SK-N-SH (cell line): ENCODE data around the gene MAS1L. TPM values are rescaled to one million over a fixed set of nuclear protein-coding genes. Genes with fewer than 3 reads are reported as not detected.

ENCODE experiments used
- CTCF ChIA-PET: fragments of 300-600, 350-600 bp; formaldehyde crosslinking; extraction: SDS; loops from one replicate; lab custom pipeline; 2021; lab: Yijun Ruan, JAX
- POLR2A ChIA-PET: fragments of 350-600 bp; sonication (Branson Sonifier 250); formaldehyde crosslinking; extraction: SDS; loops from one replicate; lab custom pipeline; 2020; ENCODE audit warnings: antibody characterized with exemption, inconsistent platforms; lab: Yijun Ruan, JAX
- DNase-seq: peaks from one replicate; pipeline ENCODE4 v3.0.0; 2012
- H2AFZ ChIP-seq: fragments of 200-600 bp; sonication (generic); 2 replicates; pipeline ENCODE4 v1.8.1; 2016; ENCODE audit warnings: antibody characterized with exemption, mild to moderate bottlenecking, low read depth
- H3F3A ChIP-seq: fragments of 200-600 bp; sonication (generic); replicated peaks from 2 replicates; pipeline ENCODE3; 2016; ENCODE audit warnings: antibody characterized with exemption, mild to moderate bottlenecking; ENCODE audit not compliant: insufficient read depth
- H3K27ac ChIP-seq, 2 experiments: fragments of 200-500 bp in 1 of 2; fragments of 200-600 bp in 1 of 2; sonication (Bioruptor generic) in 1 of 2; sonication (generic), shearing (Covaris generic) in 1 of 2; 2 replicates each; pipeline versions ENCODE4 v1.5.1 to v1.6.1; 2014 to 2016; ENCODE audit warnings: low read depth in 2 of 2, inconsistent platforms in 1 of 2, low read length in 1 of 2, mild to moderate bottlenecking in 1 of 2, mixed read lengths in 1 of 2
- H3K27me3 ChIP-seq: fragments of 200-600 bp; sonication (generic), shearing (Covaris generic); 2 replicates; pipeline ENCODE4 v1.6.1; 2016; ENCODE audit warnings: mixed run types; ENCODE audit not compliant: insufficient read depth
- H3K36me3 ChIP-seq, 2 experiments: fragments of 200-500 bp in 1 of 2; fragments of 200-600 bp in 1 of 2; sonication (Bioruptor generic) in 1 of 2; sonication (generic) in 1 of 2; replicated peaks in 1 of 2; 2 replicates each; pipeline versions ENCODE3 to v1.5.1; 2014 to 2016; ENCODE audit warnings: low read length in 1 of 2, mild to moderate bottlenecking in 1 of 2; ENCODE audit not compliant: insufficient read depth in 2 of 2, control insufficient read depth in 1 of 2
- H3K4me1 ChIP-seq, 2 experiments: fragments of 200-500 bp in 1 of 2; fragments of 200-600 bp in 1 of 2; sonication (Bioruptor generic) in 1 of 2; sonication (generic), shearing (Covaris generic) in 1 of 2; 2 replicates each; pipeline versions ENCODE4 v1.5.1 to v1.6.1; 2014 to 2016; ENCODE audit warnings: low read depth in 1 of 2, low read length in 1 of 2, mixed run types in 1 of 2; ENCODE audit not compliant: insufficient read depth in 2 of 2, control insufficient read depth in 1 of 2
- H3K4me2 ChIP-seq: fragments of 200-600 bp; sonication (generic), shearing (Covaris generic); 2 replicates; pipeline ENCODE4 v1.6.1; 2017; ENCODE audit warnings: mixed run types
- H3K4me3 ChIP-seq, 2 experiments: fragments of 200-500 bp in 1 of 2; fragments of 200-600 bp in 1 of 2; sonication (Bioruptor generic) in 1 of 2; sonication (generic), shearing (Covaris generic) in 1 of 2; 2 replicates each; pipeline versions ENCODE4 v1.5.1 to v1.8.1; 2014 to 2016; ENCODE audit warnings: low read depth in 2 of 2, inconsistent platforms in 1 of 2, low read length in 1 of 2, mild to moderate bottlenecking in 1 of 2, mixed read lengths in 1 of 2, moderate library complexity in 1 of 2
- H3K79me2 ChIP-seq: fragments of 200-600 bp; sonication (generic); 2 replicates; pipeline ENCODE4 v1.8.1; 2017; ENCODE audit warnings: mild to moderate bottlenecking; ENCODE audit not compliant: insufficient read depth
- H3K9ac ChIP-seq: fragments of 200-600 bp; sonication (generic); 2 replicates; pipeline ENCODE4 v1.6.1; 2017; ENCODE audit warnings: mixed run types
- H3K9me2 ChIP-seq: fragments of 200-600 bp; sonication (generic); 2 replicates; pipeline ENCODE4 v1.6.1; 2017; ENCODE audit warnings: mixed run types
- H3K9me3 ChIP-seq: fragments of 200-600 bp; sonication (generic); 2 replicates; pipeline ENCODE4 v1.6.1; 2017; ENCODE audit warnings: mixed run types, mild to moderate bottlenecking, moderate library complexity
- H4K20me1 ChIP-seq: fragments of 200-600 bp; sonication (generic); 2 replicates; pipeline ENCODE4 v1.6.1; 2017; ENCODE audit warnings: mild to moderate bottlenecking, mixed run types; ENCODE audit not compliant: insufficient read depth
- EP300 ChIP-seq, 2 experiments: IDR thresholded peaks; 2 replicates each; pipeline versions ENCODE4 v1.4.0 to v1.6.1; 2012; ENCODE audit warnings: borderline replicate concordance in 1 of 2, low read depth in 1 of 2, low read length in 1 of 2
- FOSL2 ChIP-seq: IDR thresholded peaks from 2 replicates; pipeline ENCODE4 v1.4.0; 2012; ENCODE audit warnings: low read depth, mild to moderate bottlenecking, moderate library complexity, borderline replicate concordance
- FOXM1 ChIP-seq: IDR thresholded peaks from 2 replicates; pipeline ENCODE4 v1.4.0; 2012; ENCODE audit warnings: low read depth, mild to moderate bottlenecking
- GATA2 ChIP-seq: sonication (generic); formaldehyde crosslinking; IDR thresholded peaks from 2 replicates; pipeline ENCODE4 v1.5.0; 2020; ENCODE audit warnings: mild to moderate bottlenecking, missing genetic modification reagents
- IRF3 ChIP-seq: fragments of 150-350 bp; IDR thresholded peaks from 2 replicates; pipeline ENCODE4 v1.6.1; 2016; ENCODE audit warnings: mild to moderate bottlenecking, low read depth, low read length
- MAX ChIP-seq: IDR thresholded peaks from 2 replicates; pipeline ENCODE4 v1.4.0; 2012; ENCODE audit warnings: low read depth
- NFIC ChIP-seq: IDR thresholded peaks from 2 replicates; pipeline ENCODE4 v1.4.0; 2012; ENCODE audit warnings: borderline replicate concordance
- RCOR1 ChIP-seq: fragments of 150-350 bp; IDR thresholded peaks from 2 replicates; pipeline ENCODE4 v1.6.1; 2017; ENCODE audit warnings: antibody characterized with exemption, low read length
- SIN3A ChIP-seq: IDR thresholded peaks from 2 replicates; pipeline ENCODE4 v1.6.1; 2012; ENCODE audit warnings: low read depth, mild to moderate bottlenecking, low read length, moderate library complexity, borderline replicate concordance
- SMC3 ChIP-seq: IDR thresholded peaks from 2 replicates; pipeline ENCODE4 v1.6.1; 2012; ENCODE audit warnings: low read depth, low read length, improper control_type of control experiment
- TAF1 ChIP-seq: IDR thresholded peaks from 2 replicates; pipeline ENCODE4 v1.6.1; 2012; ENCODE audit warnings: low read depth, mild to moderate bottlenecking, low read length, moderate library complexity, borderline replicate concordance
- TCF12 ChIP-seq: IDR thresholded peaks from 2 replicates; pipeline ENCODE4 v1.4.0; 2012
- TEAD4 ChIP-seq: IDR thresholded peaks from 2 replicates; pipeline ENCODE4 v1.4.0; 2012; ENCODE audit warnings: mild to moderate bottlenecking, borderline replicate concordance; ENCODE audit not compliant: insufficient read depth
- USF1 ChIP-seq: IDR thresholded peaks from 2 replicates; pipeline ENCODE4 v1.4.0; 2012; ENCODE audit warnings: low read depth, borderline replicate concordance
- YY1 ChIP-seq: IDR thresholded peaks from 2 replicates; pipeline ENCODE4 v1.4.0; 2012; ENCODE audit warnings: low read depth, mild to moderate bottlenecking
- WGBS: methylation state at CpG from one replicate; pipeline ENCODE4 v1.1.6; 2017; ENCODE audit warnings: low lambda C conversion rate; 5-methylcytosine and 5-hydroxymethylcytosine counted together
- polyA plus RNA-seq, 3 experiments: library from polyadenylated mRNA; depleted of rRNA; stranded (reverse); fragments of >200 nt; gene quantifications; 2 replicates each; pipeline ENCODE4 v1.2.3, GENCODE V29; 2012

MAS1L gene
- polyA plus RNA-seq, 1 of the 3 experiments (the other 2 are of a cell fraction) = not detected

GRCh38 chr6:29524044-29524443, 36.3 kb upstream of the MAS1L start:
- Histone ChIP-seq H3K9ac (no peak overlapping the region), H3K4me3 (no peak overlapping the region), H3K9me2 (no peaks in the 10 kb centered on the region), H3K27ac (no peak overlapping the region), H3K36me3 (peaks cover 0 to 4% of the 10 kb centered on the region in 2 experiments), H3K4me2 (no peak overlapping the region), H3K4me1 (no peaks in the 10 kb centered on the region), H2AFZ (no peak overlapping the region), H3F3A (no peaks in the 10 kb centered on the region), H4K20me1 (no peaks in the 10 kb centered on the region), H3K9me3 (no peaks in the 10 kb centered on the region), H3K27me3 (peaks cover 45% of the 10 kb centered on the region; the same call in 1 of the 2 replicates), H3K79me2 (no peaks in the 10 kb centered on the region)
- TF ChIP-seq GATA2 (CRISPR knock-in tag) = no peak
- TF ChIP-seq TCF12 = no peak
- no peak for TF ChIP-seq YY1
- no peak for TF ChIP-seq NFIC
- no peak for TF ChIP-seq SIN3A
- TF ChIP-seq SMC3 = no peak
- TF ChIP-seq USF1 = no peak
- no peak for TF ChIP-seq TAF1
- TF ChIP-seq MAX = no peak
- TF ChIP-seq EP300 (IDR thresholded peaks at IDR 0.05; ENCODE audit: borderline replicate concordance in 1 of 2, low read depth in 1 of 2, low read length in 1 of 2) = no peak
- TF ChIP-seq RCOR1 = no peak
- no peak for TF ChIP-seq FOSL2
- CTCF ChIA-PET = no interaction called here
- POLR2A ChIA-PET = no interaction called here
- 5% methylated on average over 2 of the region's 2 CpGs for WGBS
- no peak for DNase-seq

- Histone ChIP-seq H4K20me1 (no peaks in the 10 kb centered on the region), H3K9ac (no peak overlapping the region), H3K9me3 (no peaks in the 10 kb centered on the region), H3K27me3 (peaks cover 41% of the 10 kb centered on the region; the same call in 1 of the 2 replicates), H3K4me2 (no peak overlapping the region), H3K9me2 (no peaks in the 10 kb centered on the region), H3K36me3 (peaks cover 0 to 4% of the 10 kb centered on the region in 2 experiments), H3K4me1 (no peaks in the 10 kb centered on the region), H3K79me2 (no peaks in the 10 kb centered on the region), H3K27ac (no peak overlapping the region), H2AFZ (no peak overlapping the region), H3K4me3 (no peak overlapping the region), H3F3A (no peaks in the 10 kb centered on the region)
- POLR2A ChIA-PET = no interaction called here
- CTCF ChIA-PET = no interaction called here
- 6% methylated on average over 2 of the region's 2 CpGs for WGBS
- DNase-seq = no peak
- no peak for TF ChIP-seq RCOR1
- no peak for TF ChIP-seq GATA2 (CRISPR knock-in tag)
- TF ChIP-seq FOXM1 = no peak
- no peak for TF ChIP-seq TCF12
- TF ChIP-seq TEAD4 = no peak
- TF ChIP-seq YY1 = no peak
- no peak for TF ChIP-seq IRF3
These were observed 34.5 kb upstream of the MAS1L start for GRCh38 chr6:29522227-29522626.
